ENCODE results near the gene GCH1. TPM values are rescaled to one million over a fixed set of nuclear protein-coding genes. Genes with fewer than 3 reads are reported as not detected.
"Not testable (repeated sequence)": the region's sequence is repeated elsewhere in the genome, so short reads cannot be mapped to it uniquely, and the experiment has no call there.

The GCH1 gene
- total RNA-seq, 1 donor from 2014 or later: 0.43 TPM

GRCh38 chr14:54920052-54920451 is 17.4 kb upstream of the GCH1 start:
- Mint-ChIP-seq H3K4me1 (ENCODE audit: unreplicated experiment) (peaks cover 2% of the 10 kb centered on the region), H3K4me3 (ENCODE audit: unreplicated experiment) (no peak overlapping the region), H3K27me3 (ENCODE audit: unreplicated experiment) (no peaks in the 10 kb centered on the region), H3K36me3 (ENCODE audit: unreplicated experiment) (no peaks in the 10 kb centered on the region), H3K9me3 (ENCODE audit: unreplicated experiment) (no peaks in the 10 kb centered on the region), H3K27ac (ENCODE audit: unreplicated experiment) (no peak overlapping the region)
- no peak for DNase-seq (ENCODE audit: extremely low spot score, unreplicated experiment)
- TF ChIP-seq, protein P1, sequence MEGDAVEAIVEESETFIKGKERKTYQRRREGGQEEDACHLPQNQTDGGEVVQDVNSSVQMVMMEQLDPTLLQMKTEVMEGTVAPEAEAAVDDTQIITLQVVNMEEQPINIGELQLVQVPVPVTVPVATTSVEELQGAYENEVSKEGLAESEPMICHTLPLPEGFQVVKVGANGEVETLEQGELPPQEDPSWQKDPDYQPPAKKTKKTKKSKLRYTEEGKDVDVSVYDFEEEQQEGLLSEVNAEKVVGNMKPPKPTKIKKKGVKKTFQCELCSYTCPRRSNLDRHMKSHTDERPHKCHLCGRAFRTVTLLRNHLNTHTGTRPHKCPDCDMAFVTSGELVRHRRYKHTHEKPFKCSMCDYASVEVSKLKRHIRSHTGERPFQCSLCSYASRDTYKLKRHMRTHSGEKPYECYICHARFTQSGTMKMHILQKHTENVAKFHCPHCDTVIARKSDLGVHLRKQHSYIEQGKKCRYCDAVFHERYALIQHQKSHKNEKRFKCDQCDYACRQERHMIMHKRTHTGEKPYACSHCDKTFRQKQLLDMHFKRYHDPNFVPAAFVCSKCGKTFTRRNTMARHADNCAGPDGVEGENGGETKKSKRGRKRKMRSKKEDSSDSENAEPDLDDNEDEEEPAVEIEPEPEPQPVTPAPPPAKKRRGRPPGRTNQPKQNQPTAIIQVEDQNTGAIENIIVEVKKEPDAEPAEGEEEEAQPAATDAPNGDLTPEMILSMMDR (IDR thresholded peaks at IDR 0.05): no peak

DNA sequence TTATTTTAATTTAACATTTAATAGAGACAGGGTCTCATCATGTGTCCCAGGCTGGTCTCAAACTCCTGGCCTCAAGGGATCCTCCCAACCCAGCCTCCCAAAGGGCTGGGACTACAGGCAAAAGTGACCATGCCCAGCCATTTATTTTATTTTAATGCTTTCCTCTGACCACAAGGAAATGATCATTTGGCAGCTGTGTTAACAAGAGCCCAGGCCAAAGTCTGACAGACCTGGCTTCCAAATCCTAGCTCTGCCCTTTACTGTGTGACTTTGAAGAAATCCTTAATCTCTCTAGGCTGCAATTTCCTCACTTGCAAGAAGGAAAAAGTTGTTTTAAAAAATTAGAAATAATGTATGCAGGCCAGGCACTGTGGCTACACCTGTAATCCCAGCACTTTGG is 16.7 kb upstream of the GCH1 start:
- peaks cover 2% of the 10 kb centered on the region for H3K4me1 Mint-ChIP-seq (ENCODE audit: unreplicated experiment)
- no peaks in the 10 kb centered on the region for H3K36me3 Mint-ChIP-seq (ENCODE audit: unreplicated experiment)
- H3K27me3 Mint-ChIP-seq (ENCODE audit: unreplicated experiment): no peaks in the 10 kb centered on the region
- H3K27ac Mint-ChIP-seq (ENCODE audit: unreplicated experiment): no peak overlapping the region
- no peak overlapping the region for H3K4me3 Mint-ChIP-seq (ENCODE audit: unreplicated experiment)
- H3K9me3 Mint-ChIP-seq (ENCODE audit: unreplicated experiment): no peaks in the 10 kb centered on the region
- no peak for DNase-seq (ENCODE audit: extremely low spot score, unreplicated experiment)
- TF ChIP-seq, protein P1 (IDR thresholded peaks at IDR 0.05): no peak

DNA sequence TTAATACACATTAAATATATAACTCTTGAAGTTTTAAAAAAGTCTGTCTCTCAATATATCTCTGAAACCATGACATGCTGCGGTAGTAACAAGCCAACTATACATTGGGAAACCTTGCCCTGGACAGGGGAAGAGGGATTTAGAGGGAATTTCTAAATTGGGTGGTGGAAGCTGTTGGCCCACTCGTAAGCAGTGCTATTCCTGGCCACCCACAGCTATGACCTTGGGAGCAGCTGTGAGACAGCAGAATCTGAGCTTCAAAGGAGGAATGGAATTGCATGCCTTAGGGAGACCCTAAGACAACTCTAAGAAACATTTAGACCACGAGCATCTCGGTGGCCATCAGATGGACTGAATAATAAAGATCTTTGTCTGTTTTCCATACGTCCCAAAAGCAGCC is 15.8 kb upstream of the GCH1 start:
- Mint-ChIP-seq H3K36me3 (ENCODE audit: unreplicated experiment) (no peaks in the 10 kb centered on the region), H3K27me3 (ENCODE audit: unreplicated experiment) (no peaks in the 10 kb centered on the region), H3K4me1 (ENCODE audit: unreplicated experiment) (peaks cover 2% of the 10 kb centered on the region), H3K9me3 (ENCODE audit: unreplicated experiment) (no peaks in the 10 kb centered on the region), H3K27ac (ENCODE audit: unreplicated experiment) (no peak overlapping the region), H3K4me3 (ENCODE audit: unreplicated experiment) (no peak overlapping the region)
- TF ChIP-seq, protein P1 (IDR thresholded peaks at IDR 0.05): no peak
- no peak for DNase-seq (ENCODE audit: extremely low spot score, unreplicated experiment)

DNA sequence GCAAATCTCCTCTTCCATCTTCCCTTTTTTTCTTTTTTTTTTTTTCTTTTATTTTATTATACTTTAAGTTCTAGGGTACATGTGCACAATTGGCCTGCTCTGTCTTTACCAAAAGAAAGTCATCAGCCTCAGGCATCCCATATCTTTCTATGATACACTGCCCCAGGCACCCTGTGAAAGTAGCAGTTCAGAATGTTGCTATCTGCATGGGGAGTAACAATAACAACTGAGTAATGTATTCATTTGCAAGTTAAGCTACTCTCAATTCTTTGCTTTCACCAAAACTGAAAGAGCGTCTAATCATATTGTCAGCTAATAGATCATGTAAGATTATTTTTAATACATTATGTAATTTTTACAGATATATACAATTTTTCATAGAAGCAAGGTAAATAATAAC is 13.5 kb upstream of the GCH1 start:
- no peak for DNase-seq (ENCODE audit: extremely low spot score, unreplicated experiment)
- Mint-ChIP-seq H3K9me3 (ENCODE audit: unreplicated experiment) (no peaks in the 10 kb centered on the region), H3K4me3 (ENCODE audit: unreplicated experiment) (no peak overlapping the region), H3K4me1 (ENCODE audit: unreplicated experiment) (no peaks in the 10 kb centered on the region), H3K36me3 (ENCODE audit: unreplicated experiment) (no peaks in the 10 kb centered on the region), H3K27me3 (ENCODE audit: unreplicated experiment) (no peaks in the 10 kb centered on the region), H3K27ac (ENCODE audit: unreplicated experiment) (no peak overlapping the region)
- TF ChIP-seq, protein P1 (IDR thresholded peaks at IDR 0.05): no peak

DNA sequence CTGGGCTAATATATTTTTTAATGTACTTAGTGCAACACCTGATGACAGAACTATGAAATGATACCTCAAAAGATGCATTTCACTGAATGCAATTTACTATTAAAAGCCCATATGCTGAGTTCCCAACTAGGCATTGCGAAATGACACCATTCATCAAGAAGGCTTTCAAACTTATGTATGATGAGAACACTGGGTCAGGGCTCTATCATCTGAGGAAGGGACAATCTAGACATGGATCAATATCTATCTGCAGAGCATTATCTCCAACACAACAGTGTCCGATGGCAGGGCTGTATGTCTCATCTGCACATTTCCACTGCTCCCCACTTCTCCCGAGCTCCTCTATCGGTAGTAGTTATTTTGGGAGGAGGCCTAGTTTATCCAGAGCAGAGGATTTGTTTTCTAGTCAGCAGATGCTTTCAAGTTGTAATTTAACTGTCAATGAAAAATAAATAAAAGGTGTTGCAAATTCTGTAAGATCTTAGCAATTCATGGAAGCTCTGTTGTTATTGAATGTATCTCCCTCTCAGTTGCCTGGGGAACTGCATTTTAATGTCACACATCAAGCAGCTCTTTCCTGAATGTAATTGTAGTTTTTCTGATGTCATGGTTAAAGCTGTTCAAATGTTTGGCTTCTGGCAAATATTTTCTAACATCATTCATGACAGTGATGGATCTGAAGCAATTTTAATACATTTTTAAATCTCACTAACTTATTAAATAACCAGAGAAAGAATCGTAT is 7.4 kb upstream of the GCH1 start:
- no peaks in the 10 kb centered on the region for H3K4me1 Mint-ChIP-seq (ENCODE audit: unreplicated experiment)
- H3K4me3 Mint-ChIP-seq (ENCODE audit: unreplicated experiment): no peak overlapping the region
- no peak for DNase-seq (ENCODE audit: extremely low spot score, unreplicated experiment)
- no peak overlapping the region for H3K27ac Mint-ChIP-seq (ENCODE audit: unreplicated experiment)
- H3K27me3 Mint-ChIP-seq (ENCODE audit: unreplicated experiment): peaks cover 19% of the 10 kb centered on the region
- TF ChIP-seq, protein P1 (IDR thresholded peaks at IDR 0.05): no peak
- no peaks in the 10 kb centered on the region for H3K9me3 Mint-ChIP-seq (ENCODE audit: unreplicated experiment)
- no peaks in the 10 kb centered on the region for H3K36me3 Mint-ChIP-seq (ENCODE audit: unreplicated experiment)

- H3K27me3 Mint-ChIP-seq (ENCODE audit: unreplicated experiment): peaks cover 21% of the 10 kb centered on the region
- H3K36me3 Mint-ChIP-seq (ENCODE audit: unreplicated experiment); H3K4me1 Mint-ChIP-seq (ENCODE audit: unreplicated experiment); H3K9me3 Mint-ChIP-seq (ENCODE audit: unreplicated experiment); H3K27ac Mint-ChIP-seq (ENCODE audit: unreplicated experiment); DNase-seq (ENCODE audit: extremely low spot score, unreplicated experiment); H3K4me3 Mint-ChIP-seq (ENCODE audit: unreplicated experiment): not testable (repeated sequence)
Measured at GRCh38 chr14:54908973-54909372, 6.3 kb upstream of the GCH1 start.
